Sigmoid colon (tissue), 7 donors: ENCODE measurements around the gene ABCC4. TPM values are rescaled to one million over a fixed set of nuclear protein-coding genes. Genes with fewer than 3 reads are reported as not detected.
"Not testable (repeated sequence)": the region's sequence is repeated elsewhere in the genome, so short reads cannot be mapped to it uniquely, and the experiment has no call there.

Experiments used
- DNase-seq: peaks from one replicate; pipeline ENCODE4 v3.0.0-alpha.2; 2019
- H3K27ac ChIP-seq, 4 donors: fragments of 200-600 bp; sonication (generic); one replicate each; pipeline ENCODE4 v1.5.1; 2016 to 2019; ENCODE audit warnings: mild to moderate bottlenecking in 1 of 4
- H3K27me3 ChIP-seq, 3 donors: fragments of 200-600 bp; sonication (generic); one replicate each; pipeline ENCODE4 v1.5.1; 2019; ENCODE audit warnings: mild to moderate bottlenecking in 1 of 3
- H3K36me3 ChIP-seq, 4 donors: fragments of 200-600 bp; sonication (generic); one replicate each; pipeline ENCODE4 v1.5.1; 2016 to 2019
- H3K4me1 ChIP-seq, 4 donors: fragments of 200-600 bp; sonication (generic); one replicate each; pipeline ENCODE4 v1.5.1; 2017 to 2019
- H3K4me3 ChIP-seq, 4 donors: fragments of 200-600 bp; sonication (generic); one replicate each; pipeline ENCODE4 v1.5.1; 2017 to 2019; ENCODE audit warnings: mild to moderate bottlenecking in 2 of 4, moderate library complexity in 1 of 4
- H3K9me3 ChIP-seq, 4 donors: fragments of 200-600 bp in 3 of 4; sonication (generic) in 3 of 4; one replicate each; pipeline versions ENCODE4 v1.5.1 to v1.6.1; 2013 to 2019
- CTCF ChIP-seq, 4 experiments: fragments of 450-650 bp in 3 of 4; fragments of 200-600 bp in 1 of 4; IDR thresholded peaks; one replicate each; pipeline ENCODE4 v1.5.1; 2016 to 2019; ENCODE audit warnings: antibody characterized with exemption in 4 of 4, mild to moderate bottlenecking in 3 of 4, moderate library complexity in 2 of 4
- EP300 ChIP-seq, 4 donors: sonication (generic); formaldehyde crosslinking; IDR thresholded peaks; one replicate each; pipeline ENCODE4 v1.6.1; 2017; ENCODE audit warnings: antibody characterized with exemption in 4 of 4
- POLR2A ChIP-seq, 2 donors: fragments of 450-650 bp; IDR thresholded peaks; one replicate each; pipeline ENCODE4 v1.6.1; 2016; ENCODE audit warnings: antibody characterized with exemption in 2 of 2, mild to moderate bottlenecking in 2 of 2, moderate library complexity in 2 of 2
- POLR2AphosphoS5 ChIP-seq, 4 donors: sonication (generic); formaldehyde crosslinking; IDR thresholded peaks; one replicate each; pipeline ENCODE4 v1.6.1; 2017; ENCODE audit warnings: antibody characterized with exemption in 4 of 4
- WGBS, 2 donors: extraction: QIAGEN DNeasy Blood & Tissue Kit; methylation state at CpG; one replicate each; pipeline ENCODE4 v1.1.7; 2013; 5-methylcytosine and 5-hydroxymethylcytosine counted together
- intact Hi-C: fragments of 100-400 bp; cut with DNase I; formaldehyde crosslinking; loops from one replicate; pipeline ENCODE4 v1.15.1; 2023
- polyA plus RNA-seq, 3 donors: library from polyadenylated mRNA; stranded (reverse); fragments of 200-250 nt; gene quantifications; one replicate each; pipeline ENCODE4 v1.2.3, GENCODE V29; 2013
- total RNA-seq, 4 donors: library from RNA; depleted of rRNA; stranded (reverse); fragments of >200 nt; gene quantifications; one replicate each; pipeline ENCODE4 v1.1.0, GENCODE V29; 2016
- donor health status: healthy with polysubstance abuse.
- donor health status: Bipolar disorder and iron deficiency.
- donor health status: healthy.

ABCC4 gene
- total and polyA plus RNA-seq, 7 donors, result 1.2 to 56.3 (median 24.3) TPM

- no peaks in the 10 kb centered on the region for H3K4me1 ChIP-seq
- no peak for DNase-seq
- intact Hi-C loops, result loop anchor here (5.0 kb wide), 2 partner anchors 74 to 109 kb away; partner anchors contain the start of gene ABCC4
- no peak overlapping the region for H3K4me3 ChIP-seq
- no peak for TF ChIP-seq POLR2AphosphoS5 (IDR thresholded peaks at IDR 0.05)
- TF ChIP-seq EP300 (IDR thresholded peaks at IDR 0.05), result no peak
- no peak for TF ChIP-seq CTCF (IDR thresholded peaks at IDR 0.05)
- TF ChIP-seq POLR2A (IDR thresholded peaks at IDR 0.05), result no peak
- 76 to 88% methylated on average over 7 of the region's 7 CpGs for WGBS, 2 donors
- H3K27me3 ChIP-seq, result no peaks in the 10 kb centered on the region
- H3K27ac ChIP-seq, result no peak overlapping the region
- H3K9me3 ChIP-seq, result no peaks in the 10 kb centered on the region
- peaks cover 0 to 21% (median 0%) of the 10 kb centered on the region in 4 donors for H3K36me3 ChIP-seq
Observed at GRCh38 chr13:95192998-95193397, 108.3 kb downstream of the ABCC4 start.

DNA sequence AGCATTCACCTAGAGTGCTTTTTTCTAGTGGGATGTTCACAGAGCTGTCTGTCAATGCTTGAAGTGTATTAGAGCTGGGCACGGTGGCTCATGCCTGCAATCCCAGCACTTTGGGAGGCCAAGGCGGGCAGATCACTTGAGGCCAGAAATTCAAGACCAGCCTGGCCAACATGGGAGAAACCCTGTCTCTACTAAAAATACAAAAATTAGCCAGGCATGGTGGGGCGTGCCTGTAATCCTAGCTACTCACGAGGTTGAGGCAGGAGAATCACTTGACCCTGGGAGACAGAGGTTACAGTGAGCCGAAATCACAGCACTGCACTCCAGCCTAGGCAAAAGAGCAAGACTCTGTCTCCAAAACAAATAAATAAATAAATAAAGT is 108.7 kb downstream of the ABCC4 start:
- H3K36me3 ChIP-seq, result peaks cover 0 to 21% (median 0%) of the 10 kb centered on the region in 4 donors
- WGBS, 2 donors, result 83 to 91% methylated on average over 5 of the region's 5 CpGs
- intact Hi-C loops, result loop anchor here (5.0 kb wide), 2 partner anchors 75 to 110 kb away; partner anchors contain the start of gene ABCC4
- H3K9me3 ChIP-seq, H3K27me3 ChIP-seq, H3K4me1 ChIP-seq, H3K4me3 ChIP-seq, H3K27ac ChIP-seq, DNase-seq: not testable (repeated sequence)

- Histone ChIP-seq H3K4me1 (no peaks in the 10 kb centered on the region), H3K36me3 (peaks cover 0 to 21% (median 0%) of the 10 kb centered on the region in 4 donors), H3K27ac (no peak overlapping the region), H3K4me3 (no peak overlapping the region), H3K9me3 (no peaks in the 10 kb centered on the region), H3K27me3 (no peaks in the 10 kb centered on the region)
- peak; percentile 87 for DNase-seq
- intact Hi-C loops, result loop anchor here (1.0 to 5.0 kb wide), 4 partner anchors 75 to 212 kb away; partner anchors contain the start of gene ABCC4
- WGBS, 2 donors, result 54 to 60% methylated on average over 9 of the region's 9 CpGs
- TF ChIP-seq POLR2AphosphoS5 (IDR thresholded peaks at IDR 0.05) (no peak), CTCF (IDR thresholded peaks at IDR 0.05) (peak; percentile 57 to 78 (median 71))
Observed at GRCh38 chr13:95191821-95192563, 109.3 kb downstream of the ABCC4 start.

- DNase-seq, result no peak
- H3K4me1 ChIP-seq, result no peaks in the 10 kb centered on the region
- no peaks in the 10 kb centered on the region for H3K9me3 ChIP-seq
- peaks cover 0 to 14% (median 0%) of the 10 kb centered on the region in 4 donors for H3K36me3 ChIP-seq
- no peaks in the 10 kb centered on the region for H3K27me3 ChIP-seq
- WGBS, 2 donors, result 88 to 89% methylated on average over 7 of the region's 7 CpGs
- TF ChIP-seq CTCF (IDR thresholded peaks at IDR 0.05) (no peak), POLR2AphosphoS5 (IDR thresholded peaks at IDR 0.05) (no peak), POLR2A (IDR thresholded peaks at IDR 0.05) (no peak), EP300 (IDR thresholded peaks at IDR 0.05) (no peak)
- no peak overlapping the region for H3K27ac ChIP-seq
- intact Hi-C loops, result loop anchor here (2.0 kb wide), 1 partner anchor 291 kb away; no protein-coding TSS in a partner anchor
- H3K4me3 ChIP-seq, result no peak overlapping the region
Observed at GRCh38 chr13:95188128-95188527, 113.1 kb downstream of the ABCC4 start.

- Histone ChIP-seq H3K36me3 (peaks cover 0 to 11% (median 0%) of the 10 kb centered on the region in 4 donors), H3K9me3 (no peaks in the 10 kb centered on the region), H3K4me1 (peaks cover 0 to 5% (median 3%) of the 10 kb centered on the region in 4 donors), H3K4me3 (no peak overlapping the region), H3K27ac (no peak overlapping the region), H3K27me3 (no peaks in the 10 kb centered on the region)
- intact Hi-C loops, result no loop called here
- 50 to 86% methylated on average over 5 of the region's 5 CpGs for WGBS, 2 donors
- DNase-seq, result no peak
- no peak for TF ChIP-seq CTCF (IDR thresholded peaks at IDR 0.05)
- TF ChIP-seq POLR2AphosphoS5 (IDR thresholded peaks at IDR 0.05), result no peak
- TF ChIP-seq POLR2A (IDR thresholded peaks at IDR 0.05), result no peak
- TF ChIP-seq EP300 (IDR thresholded peaks at IDR 0.05), result no peak
Observed at GRCh38 chr13:95185851-95186250, 115.4 kb downstream of the ABCC4 start.
